ENCODE measurements around the gene ZC3HAV1. TPM values are rescaled to one million over a fixed set of nuclear protein-coding genes. Genes with fewer than 3 reads are reported as not detected.

The ZC3HAV1 gene
- total and polyA plus RNA-seq, 2 of the 13 experiments (the other 11 are each of a cell fraction or from before 2014, with no cell fraction given), result 12.7 to 23.7 TPM

DNA sequence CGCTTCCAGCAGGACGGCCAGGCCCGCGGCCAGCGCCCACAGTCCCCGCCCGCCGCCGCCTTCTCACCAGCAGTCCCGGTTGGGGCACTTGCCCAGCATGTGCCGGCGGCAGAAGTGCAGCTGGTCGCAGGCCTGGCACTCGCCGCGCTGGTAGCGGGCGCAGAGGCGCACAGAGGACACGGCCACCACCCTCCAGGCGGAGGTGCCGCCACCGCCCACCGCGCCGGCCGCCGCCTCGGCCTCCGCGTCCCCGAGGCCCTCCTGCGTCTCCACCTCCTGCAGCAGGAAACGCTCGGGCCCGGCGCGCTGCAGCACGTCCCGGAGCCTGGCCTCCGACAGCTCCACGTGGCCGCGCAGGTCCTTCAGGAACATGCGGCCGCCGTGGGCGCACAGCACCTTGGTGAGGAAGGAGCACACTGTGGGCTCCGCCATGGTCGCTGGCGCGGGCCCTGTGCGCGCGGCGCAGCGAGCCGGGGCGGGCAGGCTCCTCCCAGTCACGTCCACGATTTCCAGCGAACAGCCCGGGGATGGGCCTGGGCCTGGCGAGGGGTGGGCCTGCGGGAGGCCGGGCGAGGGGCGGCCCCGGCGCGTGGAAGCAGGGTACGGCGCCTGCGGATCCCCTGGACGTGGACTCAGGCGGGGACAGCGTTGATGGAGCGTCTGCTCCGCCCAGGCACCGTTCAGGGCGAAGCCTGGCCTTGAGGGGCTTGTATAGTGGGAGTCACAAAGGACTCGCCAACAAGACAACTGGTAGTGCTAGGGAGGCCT, 73.8 kb downstream of the ZC3HAV1 start, which contains the start of gene ZC3HAV1L (continued):
- peak; percentile 80 for TF ChIP-seq ARID4A (CRISPR knock-in tag; IDR thresholded peaks at IDR 0.05; ENCODE audit: borderline replicate concordance)
- no peak for TF ChIP-seq ZBTB33 (CRISPR knock-in tag; IDR thresholded peaks at IDR 0.05)
- TF ChIP-seq SAFB2 (CRISPR knock-in tag; IDR thresholded peaks at IDR 0.05; ENCODE audit: borderline replicate concordance, low read depth), result 0 out of 2 replicates have a peak, but pooled peaks have one; percentile 52
- TF ChIP-seq KLF16 (CRISPR knock-in tag; IDR thresholded peaks at IDR 0.05), result peak in 1 of 2 experiments; percentile 38; a peak in 1 of 4 replicates
- TF ChIP-seq PLRG1 (conservative IDR thresholded peaks at IDR 0.05), result no peak
- no peak for TF ChIP-seq SP2 (CRISPR knock-in tag; IDR thresholded peaks at IDR 0.05)
- no peak; the same call in 1 of the 2 replicates for TF ChIP-seq WIZ (CRISPR knock-in tag; IDR thresholded peaks at IDR 0.05)
- TF ChIP-seq ZNF572 (CRISPR knock-in tag; IDR thresholded peaks at IDR 0.05), result no peak
- no peak for TF ChIP-seq ELF1 (CRISPR knock-in tag; IDR thresholded peaks at IDR 0.05)
- no peak for TF ChIP-seq ZNF432 (CRISPR knock-in tag; IDR thresholded peaks at IDR 0.05; ENCODE audit: borderline replicate concordance)
- TF ChIP-seq ZEB1 (IDR thresholded peaks at IDR 0.05; ENCODE audit: insufficient replicate concordance, low read depth), result no peak
- TF ChIP-seq, protein P1, sequence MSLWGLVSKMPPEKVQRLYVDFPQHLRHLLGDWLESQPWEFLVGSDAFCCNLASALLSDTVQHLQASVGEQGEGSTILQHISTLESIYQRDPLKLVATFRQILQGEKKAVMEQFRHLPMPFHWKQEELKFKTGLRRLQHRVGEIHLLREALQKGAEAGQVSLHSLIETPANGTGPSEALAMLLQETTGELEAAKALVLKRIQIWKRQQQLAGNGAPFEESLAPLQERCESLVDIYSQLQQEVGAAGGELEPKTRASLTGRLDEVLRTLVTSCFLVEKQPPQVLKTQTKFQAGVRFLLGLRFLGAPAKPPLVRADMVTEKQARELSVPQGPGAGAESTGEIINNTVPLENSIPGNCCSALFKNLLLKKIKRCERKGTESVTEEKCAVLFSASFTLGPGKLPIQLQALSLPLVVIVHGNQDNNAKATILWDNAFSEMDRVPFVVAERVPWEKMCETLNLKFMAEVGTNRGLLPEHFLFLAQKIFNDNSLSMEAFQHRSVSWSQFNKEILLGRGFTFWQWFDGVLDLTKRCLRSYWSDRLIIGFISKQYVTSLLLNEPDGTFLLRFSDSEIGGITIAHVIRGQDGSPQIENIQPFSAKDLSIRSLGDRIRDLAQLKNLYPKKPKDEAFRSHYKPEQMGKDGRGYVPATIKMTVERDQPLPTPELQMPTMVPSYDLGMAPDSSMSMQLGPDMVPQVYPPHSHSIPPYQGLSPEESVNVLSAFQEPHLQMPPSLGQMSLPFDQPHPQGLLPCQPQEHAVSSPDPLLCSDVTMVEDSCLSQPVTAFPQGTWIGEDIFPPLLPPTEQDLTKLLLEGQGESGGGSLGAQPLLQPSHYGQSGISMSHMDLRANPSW (CRISPR knock-in tag; IDR thresholded peaks at IDR 0.05; ENCODE audit: borderline replicate concordance), result no peak
- TF ChIP-seq CEBPG (CRISPR knock-in tag; IDR thresholded peaks at IDR 0.05), result no peak
- no peak for TF ChIP-seq HOXA7 (CRISPR knock-in tag; IDR thresholded peaks at IDR 0.05)
- TF ChIP-seq ATF7-NPFF (CRISPR knock-in tag; IDR thresholded peaks at IDR 0.05; ENCODE audit: low read depth), result peak; percentile 73; the same call in 1 of the 2 replicates
- no peak for TF ChIP-seq PRDM4 (CRISPR knock-in tag; IDR thresholded peaks at IDR 0.05; ENCODE audit: borderline replicate concordance)
- no peak for TF ChIP-seq ZNF672 (CRISPR knock-in tag; IDR thresholded peaks at IDR 0.05)
- TF ChIP-seq ASH2L (IDR thresholded peaks at IDR 0.05; ENCODE audit: insufficient read length, low read depth, low read length), result peak; percentile 41
